Measurements from ENCODE around the gene MYH8.

Gene MYH8

GRCh38 chr17:10447026-10447931 is 25.5 kb upstream of the MYH8 start:
- H3K4me3 ChIP-seq (ENCODE audit: low read depth, low read length), result no peak overlapping the region
- TF ChIP-seq CTCF (IDR thresholded peaks at IDR 0.05; ENCODE audit: borderline replicate concordance, insufficient read depth, low read depth, low read length), result no peak

- TF ChIP-seq CTCF (IDR thresholded peaks at IDR 0.05; ENCODE audit: borderline replicate concordance, insufficient read depth, low read depth, low read length), result no peak
Measured at GRCh38 chr17:10439816-10440215, 18.1 kb upstream of the MYH8 start.

GRCh38 chr17:10435096-10435495 is 13.3 kb upstream of the MYH8 start:
- H3K4me3 ChIP-seq (ENCODE audit: low read depth, low read length), result no peak overlapping the region
- TF ChIP-seq CTCF (IDR thresholded peaks at IDR 0.05; ENCODE audit: borderline replicate concordance, insufficient read depth, low read depth, low read length), result no peak

More at GRCh38 chr17:10439816-10440215, 18.1 kb upstream of the MYH8 start:
- no peak overlapping the region for H3K4me3 ChIP-seq (ENCODE audit: low read depth, low read length)

GRCh38 chr17:10429421-10430045 is 7.8 kb upstream of the MYH8 start:
- H3K4me3 ChIP-seq (ENCODE audit: low read depth, low read length), result no peak overlapping the region
- TF ChIP-seq CTCF (IDR thresholded peaks at IDR 0.05; ENCODE audit: borderline replicate concordance, insufficient read depth, low read depth, low read length), result no peak

- no peak for TF ChIP-seq CTCF (IDR thresholded peaks at IDR 0.05; ENCODE audit: borderline replicate concordance, insufficient read depth, low read depth, low read length)
- H3K4me3 ChIP-seq (ENCODE audit: low read depth, low read length), result no peak overlapping the region
Measured at GRCh38 chr17:10428781-10429180, 7.0 kb upstream of the MYH8 start.

GRCh38 chr17:10421211-10421610 is 539 bp downstream of the MYH8 start:
- no peak overlapping the region for H3K4me3 ChIP-seq (ENCODE audit: low read depth, low read length)
- no peak for TF ChIP-seq CTCF (IDR thresholded peaks at IDR 0.05; ENCODE audit: borderline replicate concordance, insufficient read depth, low read depth, low read length)
